Measurements from ENCODE around the gene FCRL3. TPM values are rescaled to one million over a fixed set of nuclear protein-coding genes. Genes with fewer than 3 reads are reported as not detected.

Gene FCRL3
- total and polyA plus RNA-seq, 2 experiments from 2014 or later, result not detected

DNA sequence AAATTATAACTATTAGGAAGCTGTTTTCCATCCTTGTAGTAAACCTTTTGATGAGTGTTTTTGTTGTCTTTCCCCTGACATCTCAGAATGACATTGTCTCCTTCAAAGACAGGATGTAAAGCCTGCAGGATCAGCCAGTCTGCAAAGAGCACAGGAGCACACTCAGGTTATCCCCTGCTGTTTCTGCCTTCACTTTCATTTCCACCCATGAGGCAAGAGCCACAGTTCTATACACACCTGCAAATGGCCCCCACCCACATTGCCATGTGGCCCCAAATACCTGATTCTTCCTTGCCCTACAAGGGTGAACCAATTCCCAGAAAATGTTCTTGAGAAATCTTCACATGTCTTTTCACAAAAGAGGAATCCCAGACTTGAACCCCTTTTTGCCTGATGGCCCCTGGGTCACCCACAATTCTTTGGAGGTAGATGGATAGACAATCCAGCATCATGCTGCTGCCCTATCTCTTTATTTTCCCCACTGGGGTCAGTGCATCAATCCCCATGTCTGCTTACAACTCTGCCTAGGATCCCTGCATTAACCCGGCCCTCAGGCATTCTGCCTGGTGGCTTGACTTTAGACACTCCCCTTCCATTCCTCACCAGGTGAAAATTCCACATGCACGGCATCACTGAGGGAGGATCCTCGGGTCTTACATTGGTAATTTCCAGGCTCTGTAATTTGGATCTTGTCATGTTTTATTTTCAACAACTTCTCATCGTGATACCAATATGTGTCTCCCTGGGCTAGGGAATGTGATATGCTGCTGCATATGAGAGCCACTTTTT, 2.6 kb downstream of the FCRL3 start:
- Histone ChIP-seq H3K4me1 (ENCODE audit: low read depth) (no peaks in the 10 kb centered on the region), H3K36me3 (no peaks in the 10 kb centered on the region), H3K27me3 (no peaks in the 10 kb centered on the region), H3K27ac (no peak overlapping the region), H3K4me3 (no peak overlapping the region), H3K9me3 (ENCODE audit: low read depth) (no peaks in the 10 kb centered on the region)
- no peak for DNase-seq (ENCODE audit: low read depth in 1 of 2, low spot score in 1 of 2)
- TF ChIP-seq, protein P1, sequence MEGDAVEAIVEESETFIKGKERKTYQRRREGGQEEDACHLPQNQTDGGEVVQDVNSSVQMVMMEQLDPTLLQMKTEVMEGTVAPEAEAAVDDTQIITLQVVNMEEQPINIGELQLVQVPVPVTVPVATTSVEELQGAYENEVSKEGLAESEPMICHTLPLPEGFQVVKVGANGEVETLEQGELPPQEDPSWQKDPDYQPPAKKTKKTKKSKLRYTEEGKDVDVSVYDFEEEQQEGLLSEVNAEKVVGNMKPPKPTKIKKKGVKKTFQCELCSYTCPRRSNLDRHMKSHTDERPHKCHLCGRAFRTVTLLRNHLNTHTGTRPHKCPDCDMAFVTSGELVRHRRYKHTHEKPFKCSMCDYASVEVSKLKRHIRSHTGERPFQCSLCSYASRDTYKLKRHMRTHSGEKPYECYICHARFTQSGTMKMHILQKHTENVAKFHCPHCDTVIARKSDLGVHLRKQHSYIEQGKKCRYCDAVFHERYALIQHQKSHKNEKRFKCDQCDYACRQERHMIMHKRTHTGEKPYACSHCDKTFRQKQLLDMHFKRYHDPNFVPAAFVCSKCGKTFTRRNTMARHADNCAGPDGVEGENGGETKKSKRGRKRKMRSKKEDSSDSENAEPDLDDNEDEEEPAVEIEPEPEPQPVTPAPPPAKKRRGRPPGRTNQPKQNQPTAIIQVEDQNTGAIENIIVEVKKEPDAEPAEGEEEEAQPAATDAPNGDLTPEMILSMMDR (IDR thresholded peaks at IDR 0.05; ENCODE audit: low read depth, low read length), result no peak

DNA sequence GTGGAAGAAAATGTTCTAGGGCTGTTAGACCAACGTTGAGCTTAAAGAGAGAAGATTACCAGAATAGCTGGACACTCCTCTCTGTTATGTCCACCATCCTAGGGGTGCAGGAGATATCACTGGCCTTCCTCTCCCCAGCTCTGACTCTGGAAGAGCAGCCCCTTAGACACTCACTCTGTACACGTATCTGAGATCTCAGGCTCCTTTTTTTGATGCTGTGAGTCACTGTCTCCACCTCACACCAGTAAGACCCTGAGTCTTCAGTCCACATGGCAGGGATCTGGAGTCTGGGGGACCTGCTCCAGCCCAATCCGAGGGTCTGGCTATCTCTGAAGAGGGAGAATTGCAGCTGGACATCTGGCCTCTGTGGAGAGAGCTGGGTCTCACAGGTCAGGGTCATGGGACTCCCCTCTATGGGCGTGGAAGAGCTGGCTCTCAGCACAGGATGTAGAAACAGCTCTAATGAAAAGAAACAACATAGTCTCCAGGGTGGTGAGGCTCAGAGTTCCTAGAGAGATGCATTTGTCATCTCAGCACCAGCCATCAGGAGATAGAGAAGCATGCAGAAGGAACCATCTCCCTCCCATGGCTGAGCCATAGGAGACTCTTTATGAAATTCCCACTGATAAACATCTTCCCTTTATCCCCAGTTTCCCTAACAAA, 3.5 kb downstream of the FCRL3 start:
- TF ChIP-seq, protein P1 (IDR thresholded peaks at IDR 0.05; ENCODE audit: low read depth, low read length), result no peak
- no peaks in the 10 kb centered on the region for H3K4me1 ChIP-seq (ENCODE audit: low read depth)

GRCh38 chr1:157695417-157695816, 5.2 kb downstream of the FCRL3 start:
- Histone ChIP-seq H3K27ac (no peak overlapping the region), H3K4me3 (no peak overlapping the region), H3K27me3 (no peaks in the 10 kb centered on the region), H3K9me3 (ENCODE audit: low read depth) (no peaks in the 10 kb centered on the region), H3K36me3 (no peaks in the 10 kb centered on the region), H3K4me1 (ENCODE audit: low read depth) (no peaks in the 10 kb centered on the region)
- TF ChIP-seq, protein P1 (IDR thresholded peaks at IDR 0.05; ENCODE audit: low read depth, low read length), result no peak
- no peak for DNase-seq (ENCODE audit: low read depth in 1 of 2, low spot score in 1 of 2)

More for the DNA sequence above, 3.5 kb downstream of the FCRL3 start:
- no peak overlapping the region for H3K27ac ChIP-seq
- H3K9me3 ChIP-seq (ENCODE audit: low read depth), result no peaks in the 10 kb centered on the region
- H3K36me3 ChIP-seq, result no peaks in the 10 kb centered on the region
- no peak for DNase-seq (ENCODE audit: low read depth in 1 of 2, low spot score in 1 of 2)
- no peak overlapping the region for H3K4me3 ChIP-seq
- no peaks in the 10 kb centered on the region for H3K27me3 ChIP-seq

DNA sequence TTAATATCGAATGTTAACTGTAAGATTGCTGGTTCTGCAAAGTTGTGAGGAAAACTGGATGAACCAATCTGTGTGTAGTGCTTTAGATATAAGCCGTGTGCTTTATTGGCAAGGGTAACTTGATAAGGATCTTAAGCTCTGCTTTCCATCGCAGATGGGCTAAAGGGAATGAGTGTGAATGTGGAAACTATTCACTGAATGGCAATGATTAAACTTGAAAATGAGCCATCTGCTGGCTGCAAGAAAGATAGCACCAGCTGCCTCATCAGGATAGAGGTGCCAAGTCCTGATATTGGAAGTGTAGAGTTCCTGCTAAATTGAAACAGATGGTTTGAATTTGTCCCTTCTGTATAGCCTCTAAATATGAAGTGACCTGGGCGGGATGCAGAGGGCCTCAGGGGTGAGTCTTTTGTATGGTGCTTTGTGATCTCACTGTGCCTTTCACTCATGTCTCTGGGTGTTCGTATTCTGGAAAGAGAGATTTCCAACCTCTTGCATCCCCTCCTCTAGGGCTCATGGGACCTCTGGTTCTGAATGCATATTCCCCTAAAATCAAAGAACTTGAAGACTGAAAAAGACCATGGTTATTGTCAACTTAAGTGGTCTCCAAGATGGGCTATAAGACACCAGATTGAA, 9.2 kb downstream of the FCRL3 start:
- Histone ChIP-seq H3K4me3 (no peak overlapping the region), H3K27me3 (no peaks in the 10 kb centered on the region), H3K4me1 (ENCODE audit: low read depth) (no peaks in the 10 kb centered on the region), H3K27ac (no peak overlapping the region), H3K36me3 (no peaks in the 10 kb centered on the region), H3K9me3 (ENCODE audit: low read depth) (no peaks in the 10 kb centered on the region)
- peak; percentile 33 to 35 for DNase-seq (ENCODE audit: low read depth in 1 of 2, low spot score in 1 of 2)
- TF ChIP-seq, protein P1 (IDR thresholded peaks at IDR 0.05; ENCODE audit: low read depth, low read length), result peak; percentile 54

DNA sequence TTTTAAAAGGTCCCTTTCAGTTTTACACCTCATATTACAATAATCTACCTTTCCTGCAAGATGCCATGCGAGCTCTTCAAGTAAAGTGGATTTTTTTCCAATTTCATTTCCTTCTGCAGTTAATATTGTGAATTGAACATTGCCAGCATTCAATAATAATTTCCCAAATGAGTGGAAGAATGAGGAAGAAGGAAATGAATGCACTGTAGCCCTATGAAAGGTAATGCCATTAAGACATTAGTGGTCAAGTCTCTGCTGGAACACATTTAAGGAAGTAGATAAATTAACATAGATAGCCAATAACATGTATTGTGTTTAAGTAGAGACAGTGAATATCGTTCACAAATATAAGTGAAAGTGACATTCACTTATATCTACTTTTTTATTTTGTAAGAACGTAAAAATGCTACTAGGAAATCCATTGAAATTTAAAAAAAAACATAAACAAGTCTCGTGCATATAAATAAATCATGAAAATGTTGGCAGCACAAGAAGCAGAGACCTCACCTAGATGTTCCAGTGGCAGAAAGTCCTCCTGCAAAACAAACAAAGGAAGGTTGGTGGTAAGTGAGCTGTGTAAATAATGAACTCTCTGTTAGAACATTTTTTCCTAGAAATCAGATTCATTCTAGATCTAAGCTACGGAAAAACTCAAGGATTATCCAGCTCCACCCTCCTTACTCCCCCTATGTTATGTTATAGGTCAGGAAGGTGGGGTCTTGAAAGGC, 17.7 kb downstream of the FCRL3 start:
- H3K4me3 ChIP-seq, result no peak overlapping the region
- no peak overlapping the region for H3K27ac ChIP-seq
- no peaks in the 10 kb centered on the region for H3K9me3 ChIP-seq (ENCODE audit: low read depth)
- no peaks in the 10 kb centered on the region for H3K27me3 ChIP-seq
- H3K36me3 ChIP-seq, result no peaks in the 10 kb centered on the region
- H3K4me1 ChIP-seq (ENCODE audit: low read depth), result no peaks in the 10 kb centered on the region
- TF ChIP-seq, protein P1 (IDR thresholded peaks at IDR 0.05; ENCODE audit: low read depth, low read length), result no peak
- DNase-seq (ENCODE audit: low read depth in 1 of 2, low spot score in 1 of 2), result no peak
